ENCODE data around the gene METTL23. TPM values are rescaled to one million over a fixed set of nuclear protein-coding genes. Genes with fewer than 3 reads are reported as not detected.

Gene METTL23
- total and polyA plus RNA-seq, 8 donors, result 1.2 to 72.1 (median 31.7) TPM

GRCh38 chr17:76683921-76684745, 42.5 kb upstream of the METTL23 start:
- Histone ChIP-seq H3K4me1 (peaks cover 28 to 84% (median 55%) of the 10 kb centered on the region in 4 donors), H3K4me3 (no peak overlapping the region), H3K36me3 (peaks cover 0 to 42% (median 20%) of the 10 kb centered on the region in 4 donors), H3K27me3 (no peaks in the 10 kb centered on the region), H3K9me3 (no peaks in the 10 kb centered on the region), H3K27ac (peak overlapping the region in 1 of 5 donors; percentile 89)
- 75 to 88% (median 85%) methylated on average over 12 to 25 of the region's 25 CpGs for WGBS, 5 donors
- no peak for TF ChIP-seq POLR2AphosphoS5 (IDR thresholded peaks at IDR 0.05)
- TF ChIP-seq POLR2A (IDR thresholded peaks at IDR 0.05), result no peak
- no peak for TF ChIP-seq EP300 (IDR thresholded peaks at IDR 0.05)
- TF ChIP-seq CTCF (IDR thresholded peaks at IDR 0.05), result no peak
- no peak for DNase-seq
- intact Hi-C loops (cut with DNase I; ENCODE audit: low total_unique reads), result no loop called here

GRCh38 chr17:76684756-76685155, 41.9 kb upstream of the METTL23 start:
- H3K4me1 ChIP-seq, result peaks cover 28 to 91% (median 58%) of the 10 kb centered on the region in 4 donors
- TF ChIP-seq EP300 (IDR thresholded peaks at IDR 0.05), result no peak
- no peak for TF ChIP-seq POLR2A (IDR thresholded peaks at IDR 0.05)
- no peak for TF ChIP-seq CTCF (IDR thresholded peaks at IDR 0.05)
- no peak for TF ChIP-seq POLR2AphosphoS5 (IDR thresholded peaks at IDR 0.05)
- H3K27me3 ChIP-seq, result no peaks in the 10 kb centered on the region
- peaks cover 0 to 42% (median 20%) of the 10 kb centered on the region in 4 donors for H3K36me3 ChIP-seq
- WGBS, 5 donors, result 74 to 91% (median 85%) methylated on average over 6 to 7 of the region's 7 CpGs
- no peak overlapping the region for H3K4me3 ChIP-seq
- intact Hi-C loops (cut with DNase I; ENCODE audit: low total_unique reads), result no loop called here
- peak overlapping the region in 2 of 5 donors; percentile 28 to 89 for H3K27ac ChIP-seq
- no peak for DNase-seq
- H3K9me3 ChIP-seq, result no peaks in the 10 kb centered on the region

DNA sequence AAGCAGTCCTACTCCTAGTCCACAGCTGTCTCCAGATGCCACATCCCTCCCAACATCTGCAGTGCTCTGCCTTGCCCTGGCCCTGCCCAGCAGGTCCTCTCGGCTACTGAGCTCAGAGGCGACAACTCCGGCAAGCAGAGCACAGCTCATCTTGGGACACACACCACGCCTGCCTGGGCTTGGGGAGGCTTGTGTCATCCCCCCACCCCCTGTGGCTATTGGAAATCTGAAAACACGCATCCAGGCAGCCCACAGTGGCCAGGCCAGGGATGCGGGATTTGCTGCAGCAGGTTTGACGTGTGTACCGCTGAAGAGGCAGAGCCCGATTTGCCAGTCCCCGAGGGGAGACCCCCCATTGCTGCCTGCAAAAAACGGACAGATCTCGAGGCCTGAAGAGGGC, 41.3 kb upstream of the METTL23 start:
- no peak for TF ChIP-seq EP300 (IDR thresholded peaks at IDR 0.05)
- WGBS, 5 donors, result 82 to 93% (median 88%) methylated on average over 12 of the region's 12 CpGs
- Histone ChIP-seq H3K9me3 (no peaks in the 10 kb centered on the region), H3K36me3 (peaks cover 0 to 40% (median 19%) of the 10 kb centered on the region in 4 donors), H3K4me3 (no peak overlapping the region), H3K4me1 (peaks cover 28 to 94% (median 59%) of the 10 kb centered on the region in 4 donors), H3K27ac (peak overlapping the region in 3 of 5 donors; percentile 15 to 89 (median 28)), H3K27me3 (no peaks in the 10 kb centered on the region)
- DNase-seq, result no peak
- intact Hi-C loops (cut with DNase I; ENCODE audit: low total_unique reads), result no loop called here

- Histone ChIP-seq H3K9me3 (no peaks in the 10 kb centered on the region), H3K27ac (peak overlapping the region in 3 of 5 donors; percentile 15 to 89 (median 84)), H3K4me3 (no peak overlapping the region), H3K36me3 (peaks cover 0 to 36% (median 16%) of the 10 kb centered on the region in 4 donors), H3K4me1 (peaks cover 28 to 93% (median 58%) of the 10 kb centered on the region in 4 donors), H3K27me3 (no peaks in the 10 kb centered on the region)
- intact Hi-C loops (cut with DNase I; ENCODE audit: low total_unique reads), result no loop called here
- DNase-seq, result no peak
- TF ChIP-seq POLR2AphosphoS5 (IDR thresholded peaks at IDR 0.05) (no peak), EP300 (IDR thresholded peaks at IDR 0.05) (no peak), POLR2A (IDR thresholded peaks at IDR 0.05) (no peak), CTCF (IDR thresholded peaks at IDR 0.05) (no peak)
- WGBS, 5 donors, result 72 to 86% (median 81%) methylated on average over 8 of the region's 8 CpGs
Measured at GRCh38 chr17:76685846-76686245, 40.8 kb upstream of the METTL23 start.
